ENCODE data around the gene MMS19. TPM values are rescaled to one million over a fixed set of nuclear protein-coding genes. Genes with fewer than 3 reads are reported as not detected.
A peak's percentile ranks its signal among the peaks of the same experiment; 100 is the strongest.

The MMS19 gene
- total RNA-seq, 6 donors from 2014 or later = 62.5 to 148 (median 77.0) TPM

GRCh38 chr10:97494151-97494550 lies 4.1 kb downstream of the MMS19 start:
- no peak overlapping the region for H3K4me3 ChIP-seq
- H3K9me3 ChIP-seq = no peaks in the 10 kb centered on the region
- ATAC-seq (ENCODE audit: low FRiP score in 2 of 2) (no peak), DNase-seq (no peak)
- H3K36me3 ChIP-seq = peaks cover 0 to 4% (median 1%) of the 10 kb centered on the region in 4 donors
- no peak for TF ChIP-seq EP300 (IDR thresholded peaks at IDR 0.05)
- no peak for TF ChIP-seq POLR2AphosphoS5 (IDR thresholded peaks at IDR 0.05)
- no peak for TF ChIP-seq POLR2A (IDR thresholded peaks at IDR 0.05)
- WGBS, 2 donors = 39 to 49% methylated on average over 2 of the region's 2 CpGs
- H3K27me3 ChIP-seq = no peaks in the 10 kb centered on the region
- peak overlapping the region in 2 of 4 donors; percentile 9 to 56 for H3K27ac ChIP-seq
- peaks cover 33 to 58% (median 40%) of the 10 kb centered on the region in 4 donors for H3K4me1 ChIP-seq

- TF ChIP-seq POLR2A (IDR thresholded peaks at IDR 0.05) (no peak), POLR2AphosphoS5 (IDR thresholded peaks at IDR 0.05) (peak in 1 of 2 donors; percentile 39), CTCF (IDR thresholded peaks at IDR 0.05) (no peak), EP300 (IDR thresholded peaks at IDR 0.05) (peak in 1 of 4 donors; percentile 60)
- peak in 1 of 2 donors; percentile 78 for DNase-seq
- peak; percentile 56 to 82 for ATAC-seq (ENCODE audit: low FRiP score in 2 of 2)
- H3K4me3 ChIP-seq = no peak overlapping the region
- 55 to 56% methylated on average over 2 of the region's 2 CpGs for WGBS, 2 donors
- H3K27ac ChIP-seq = peak overlapping the region in 3 of 4 donors; percentile 50 to 61 (median 59)
- peaks cover 21 to 50% (median 25%) of the 10 kb centered on the region in 4 donors for H3K4me1 ChIP-seq
- H3K36me3 ChIP-seq = peaks cover 0 to 11% (median 1%) of the 10 kb centered on the region in 4 donors
- H3K27me3 ChIP-seq = no peaks in the 10 kb centered on the region
- H3K9me3 ChIP-seq = no peaks in the 10 kb centered on the region
Measured at GRCh38 chr10:97490592-97490991, 7.6 kb downstream of the MMS19 start.

DNA sequence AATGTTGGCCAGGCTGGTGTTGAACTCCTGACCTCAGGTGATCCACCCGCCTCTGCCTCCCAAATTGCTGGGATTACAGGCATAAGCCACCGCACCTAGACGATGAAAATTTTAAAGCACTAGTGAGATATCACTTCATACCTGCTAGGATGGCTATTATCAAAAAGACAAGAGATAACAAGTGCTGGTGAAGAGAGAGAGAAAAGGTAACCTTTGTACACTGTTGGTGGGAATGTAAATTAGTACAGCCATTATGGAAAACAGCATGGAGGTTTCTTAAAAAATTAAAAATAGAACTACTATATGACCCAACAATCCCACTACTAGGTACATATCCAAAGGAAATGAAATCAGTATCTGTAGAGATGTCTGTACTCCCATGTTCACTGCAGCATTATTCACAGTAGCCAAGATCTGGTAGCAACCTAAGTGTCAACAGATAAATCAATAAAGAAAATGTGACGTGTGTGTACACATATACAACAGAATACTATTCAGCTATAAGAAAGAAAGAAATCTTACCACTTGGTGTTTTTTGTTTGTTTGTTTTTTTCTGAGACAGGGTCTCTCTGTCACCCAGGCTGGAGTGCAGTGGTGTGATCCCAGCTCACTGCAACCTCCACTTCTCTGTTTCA lies 12.5 kb downstream of the MMS19 start:
- Histone ChIP-seq H3K27ac (no peak overlapping the region), H3K27me3 (no peaks in the 10 kb centered on the region), H3K36me3 (peaks cover 0 to 30% (median 5%) of the 10 kb centered on the region in 4 donors), H3K4me1 (peaks cover 6 to 29% (median 16%) of the 10 kb centered on the region in 4 donors), H3K4me3 (no peak overlapping the region), H3K9me3 (no peaks in the 10 kb centered on the region)
- TF ChIP-seq POLR2AphosphoS5 (IDR thresholded peaks at IDR 0.05) = no peak
- TF ChIP-seq POLR2A (IDR thresholded peaks at IDR 0.05) = no peak
- no peak for TF ChIP-seq CTCF (IDR thresholded peaks at IDR 0.05)
- no peak for TF ChIP-seq EP300 (IDR thresholded peaks at IDR 0.05)
- ATAC-seq (ENCODE audit: low FRiP score in 2 of 2) (no peak), DNase-seq (no peak)
- WGBS, 2 donors = 90 to 97% methylated on average over 4 of the region's 4 CpGs

DNA sequence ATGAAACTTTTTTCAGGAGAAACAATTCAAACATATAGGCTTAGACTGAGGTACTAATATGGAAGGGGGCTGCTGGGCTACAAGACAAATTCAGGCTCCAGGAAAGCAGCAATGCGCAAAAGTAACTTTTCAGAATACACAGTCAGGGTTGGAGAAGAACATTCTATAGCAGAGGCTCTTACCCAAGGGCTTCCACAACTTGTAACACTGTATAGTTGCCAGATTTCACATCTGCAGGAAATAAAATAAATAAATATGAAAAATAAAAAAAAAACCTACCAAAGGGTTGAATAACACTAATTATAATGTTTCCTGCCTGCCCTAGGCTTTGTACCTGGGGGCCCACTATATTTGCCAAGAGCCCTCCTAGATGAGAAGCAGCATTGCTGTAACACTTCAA lies 14.3 kb downstream of the MMS19 start:
- no peaks in the 10 kb centered on the region for H3K9me3 ChIP-seq
- peaks cover 0 to 16% (median 9%) of the 10 kb centered on the region in 4 donors for H3K4me1 ChIP-seq
- ATAC-seq (ENCODE audit: low FRiP score in 2 of 2) (no peak), DNase-seq (no peak)
- H3K36me3 ChIP-seq = peaks cover 0 to 47% (median 20%) of the 10 kb centered on the region in 4 donors
- no peaks in the 10 kb centered on the region for H3K27me3 ChIP-seq
- TF ChIP-seq EP300 (IDR thresholded peaks at IDR 0.05) = no peak
- no peak for TF ChIP-seq POLR2AphosphoS5 (IDR thresholded peaks at IDR 0.05)
- H3K27ac ChIP-seq = no peak overlapping the region
- WGBS, 2 donors = 96 to 100% methylated on average over 1 of the region's 1 CpG
- H3K4me3 ChIP-seq = no peak overlapping the region

DNA sequence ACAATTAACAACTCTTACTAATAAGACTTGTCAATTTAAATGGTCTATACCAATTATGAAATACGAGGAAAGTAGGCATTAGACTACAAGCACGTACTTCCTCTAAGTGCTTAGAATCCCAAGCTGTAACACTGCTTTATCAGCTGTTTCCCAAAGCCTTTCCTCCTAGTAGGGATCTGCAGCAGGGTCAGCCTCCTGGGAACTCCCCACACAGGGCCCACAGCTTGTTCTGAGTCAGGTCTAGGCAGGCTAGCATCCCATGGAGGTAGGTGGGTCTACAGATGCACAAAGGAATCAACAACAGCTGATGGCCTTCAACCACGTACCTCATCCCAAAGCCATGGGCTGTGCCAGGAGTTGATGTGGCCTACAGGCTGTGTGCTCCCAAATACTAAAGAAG lies 14.7 kb downstream of the MMS19 start:
- ATAC-seq (ENCODE audit: low FRiP score in 2 of 2) (no peak), DNase-seq (no peak)
- no peak for TF ChIP-seq POLR2A (IDR thresholded peaks at IDR 0.05)
- no peak for TF ChIP-seq POLR2AphosphoS5 (IDR thresholded peaks at IDR 0.05)
- no peak for TF ChIP-seq CTCF (IDR thresholded peaks at IDR 0.05)
- no peak for TF ChIP-seq EP300 (IDR thresholded peaks at IDR 0.05)
- Histone ChIP-seq H3K36me3 (peaks cover 0 to 51% (median 22%) of the 10 kb centered on the region in 4 donors), H3K27me3 (no peaks in the 10 kb centered on the region), H3K9me3 (no peaks in the 10 kb centered on the region), H3K4me1 (peaks cover 0 to 18% (median 8%) of the 10 kb centered on the region in 4 donors), H3K4me3 (no peak overlapping the region), H3K27ac (no peak overlapping the region)
- 54 to 82% methylated on average over 3 of the region's 3 CpGs for WGBS, 2 donors

All from upper lobe of left lung (tissue), 6 donors.